ENCODE data around the gene LMTK3.

The LMTK3 gene

GRCh38 chr19:48445256-48445605, 66.4 kb downstream of the LMTK3 start:
- peak; percentile 98 for DNase-seq

DNA sequence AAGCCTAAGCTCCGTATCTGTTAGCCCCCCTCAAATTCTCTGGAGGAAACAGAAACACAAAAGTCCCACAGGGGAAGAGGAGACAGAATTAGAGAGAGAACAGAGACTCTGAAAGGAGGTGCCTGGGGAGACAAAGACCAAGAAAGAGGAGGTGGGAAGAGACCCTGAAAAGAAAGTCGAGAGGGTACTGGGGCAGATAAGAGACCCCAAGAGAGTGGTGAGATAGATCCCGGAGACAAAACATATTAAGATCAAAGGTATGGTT, 66.8 kb downstream of the LMTK3 start:
- DNase-seq = no peak

- no peak for DNase-seq
These were observed 67.3 kb downstream of the LMTK3 start for GRCh38 chr19:48444129-48444935.

DNA sequence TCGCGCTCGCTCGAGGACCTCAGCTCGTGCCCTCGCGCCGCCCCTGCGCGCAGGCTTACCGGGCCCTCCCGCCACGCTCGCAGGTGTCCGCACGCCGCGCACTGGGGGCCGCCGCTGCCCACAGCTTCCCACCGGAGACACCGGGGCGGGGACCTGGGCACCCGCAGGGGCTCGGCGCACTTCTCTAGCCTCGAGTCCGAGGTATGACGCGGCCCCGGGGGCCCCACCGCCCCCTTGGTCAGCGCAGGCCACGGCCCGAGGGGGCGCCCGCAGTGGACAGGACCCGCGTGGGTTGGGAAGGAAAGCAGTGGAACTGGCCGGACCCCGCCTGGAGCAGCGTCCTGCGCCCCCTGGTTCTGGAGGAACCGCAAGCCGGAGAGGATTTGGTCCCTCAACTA, 67.9 kb downstream of the LMTK3 start:
- DNase-seq = no peak

DNA sequence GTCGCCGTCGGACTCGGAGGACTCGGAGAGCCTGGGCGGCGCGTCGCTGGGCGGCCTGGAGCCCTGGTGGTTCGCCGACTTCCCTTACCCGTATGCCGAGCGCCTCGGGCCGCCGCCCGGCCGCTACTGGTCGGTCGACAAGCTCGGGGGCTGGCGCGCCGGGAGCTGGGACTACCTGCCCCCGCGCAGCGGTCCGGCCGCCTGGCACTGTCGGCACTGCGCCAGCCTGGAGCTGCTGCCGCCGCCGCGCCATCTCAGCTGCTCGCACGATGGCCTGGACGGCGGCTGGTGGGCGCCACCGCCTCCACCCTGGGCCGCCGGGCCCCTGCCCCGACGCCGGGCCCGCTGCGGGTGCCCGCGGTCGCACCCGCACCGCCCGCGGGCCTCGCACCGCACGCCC, 68.4 kb downstream of the LMTK3 start:
- DNase-seq = peak; percentile 50

- DNase-seq = no peak
These were observed 69.3 kb downstream of the LMTK3 start for GRCh38 chr19:48442116-48443035.

GRCh38 chr19:48441360-48442050, 70.1 kb downstream of the LMTK3 start:
- no peak for DNase-seq

GRCh38 chr19:48436586-48436985, 75.0 kb downstream of the LMTK3 start:
- no peak for DNase-seq

Measured in hematopoietic multipotent progenitor cell treated with erythropoietin and hydrocortisone succinate and interleukin-3 and kit ligand, for 6 days (in vitro differentiated cells).